Left ventricle myocardium inferior (tissue), 1 donor: ENCODE data around the gene SVOPL. TPM values are rescaled to one million over a fixed set of nuclear protein-coding genes. Genes with fewer than 3 reads are reported as not detected.
"Not testable (repeated sequence)": the region's sequence is repeated elsewhere in the genome, so short reads cannot be mapped to it uniquely, and the experiment has no call there.

Experiments
- DNase-seq: peaks from one replicate; pipeline ENCODE4 v3.0.0-alpha.2; 2020
- H3K27ac ChIP-seq: fragments of 200-600 bp; replicated peaks from 2 replicates; pipeline ENCODE4 v1.8.0; 2021
- H3K27me3 ChIP-seq: fragments of 200-600 bp; 2 replicates; pipeline ENCODE4 v1.8.0; 2021; ENCODE audit warnings: low read depth
- H3K36me3 ChIP-seq: fragments of 200-600 bp; 2 replicates; pipeline ENCODE4 v1.8.0; 2021
- H3K4me1 ChIP-seq: fragments of 200-600 bp; 2 replicates; pipeline ENCODE4 v1.8.0; 2021
- H3K4me3 ChIP-seq: fragments of 200-600 bp; 2 replicates; pipeline ENCODE4 v1.8.0; 2021; ENCODE audit warnings: mild to moderate bottlenecking, moderate library complexity
- H3K9me3 ChIP-seq: fragments of 200-600 bp; replicated peaks from 2 replicates; pipeline ENCODE4 v1.8.0; 2021
- CTCF ChIP-seq: fragments of 200-600 bp; IDR thresholded peaks from 2 replicates; pipeline ENCODE4 v1.8.0; 2021; ENCODE audit warnings: antibody characterized with exemption, mild to moderate bottlenecking, borderline replicate concordance
- intact Hi-C: fragments of 100-400 bp; cut with micrococcal nuclease; formaldehyde crosslinking; loops from one replicate; pipeline ENCODE4 v1.11.0; 2022
- total RNA-seq: library from RNA; stranded (reverse); fragmentation: NEBNext Ultra II Directional; extraction: Animal tissue kit (Norgen Biotek cat#: 25700); gene quantifications from one replicate; pipeline ENCODE4 v1.2.1, GENCODE V29; 2021
- donor health status: DM: no; HTN: yes; CAD: no; lungs with severe emphysema.

SVOPL gene
- total RNA-seq, 1 donor from 2014 or later, result not detected

- no peaks in the 10 kb centered on the region for H3K4me1 ChIP-seq
- H3K36me3 ChIP-seq, result no peaks in the 10 kb centered on the region
- H3K27ac ChIP-seq, result no peak overlapping the region
- no peak for DNase-seq
- intact Hi-C loops, result loop anchor here (5.0 kb wide), 1 partner anchor 573 kb away; no protein-coding TSS in a partner anchor
- no peak overlapping the region for H3K4me3 ChIP-seq
- H3K9me3 ChIP-seq, result no peaks in the 10 kb centered on the region
- TF ChIP-seq CTCF, result no peak
- no peaks in the 10 kb centered on the region for H3K27me3 ChIP-seq
These were observed 34.2 kb upstream of the SVOPL start for GRCh38 chr7:138735399-138735798.

- H3K4me3 ChIP-seq, H3K27me3 ChIP-seq, intact Hi-C loops, H3K27ac ChIP-seq, H3K4me1 ChIP-seq, H3K36me3 ChIP-seq, DNase-seq, H3K9me3 ChIP-seq: not testable (repeated sequence)
These were observed 30.6 kb upstream of the SVOPL start for GRCh38 chr7:138731733-138732132.

GRCh38 chr7:138729444-138729843 is 28.3 kb upstream of the SVOPL start:
- no peak overlapping the region for H3K4me3 ChIP-seq
- no peak for TF ChIP-seq CTCF
- intact Hi-C loops, result no loop called here
- no peaks in the 10 kb centered on the region for H3K36me3 ChIP-seq
- no peak for DNase-seq
- no peak overlapping the region for H3K27ac ChIP-seq
- H3K4me1 ChIP-seq, result no peaks in the 10 kb centered on the region
- no peaks in the 10 kb centered on the region for H3K27me3 ChIP-seq
- H3K9me3 ChIP-seq, result no peaks in the 10 kb centered on the region

GRCh38 chr7:138727336-138728099 is 26.4 kb upstream of the SVOPL start:
- Histone ChIP-seq H3K27me3 (no peaks in the 10 kb centered on the region), H3K36me3 (no peaks in the 10 kb centered on the region), H3K4me1 (no peaks in the 10 kb centered on the region), H3K9me3 (no peaks in the 10 kb centered on the region), H3K4me3 (no peak overlapping the region), H3K27ac (no peak overlapping the region)
- no peak for TF ChIP-seq CTCF
- intact Hi-C loops, result no loop called here
- DNase-seq, result no peak

GRCh38 chr7:138726288-138726687 is 25.1 kb upstream of the SVOPL start:
- no peak for DNase-seq
- H3K27ac ChIP-seq, result no peak overlapping the region

More at GRCh38 chr7:138726288-138726687, 25.1 kb upstream of the SVOPL start:
- Histone ChIP-seq H3K27me3 (no peaks in the 10 kb centered on the region), H3K36me3 (no peaks in the 10 kb centered on the region), H3K4me3 (no peak overlapping the region), H3K4me1 (no peaks in the 10 kb centered on the region), H3K9me3 (no peaks in the 10 kb centered on the region)
- TF ChIP-seq CTCF, result no peak
- intact Hi-C loops, result no loop called here
